Osteoblast (primary cell): ENCODE measurements around the gene PDZRN3. TPM values are rescaled to one million over a fixed set of nuclear protein-coding genes. Genes with fewer than 3 reads are reported as not detected.

ENCODE experiments used
- DNase-seq: peaks from one replicate; pipeline ENCODE4 v3.0.0; 2011; ENCODE audit warnings: low spot score, mixed read lengths; ENCODE audit not compliant: insufficient read length; ENCODE audit errors: missing footprints
- H2AFZ ChIP-seq: 2 replicates; pipeline ENCODE4 v1.6.0; 2011; ENCODE audit warnings: mild to moderate bottlenecking, low read length
- H3K27ac ChIP-seq: 2 replicates; pipeline ENCODE4 v1.5.1; 2011; ENCODE audit warnings: mild to moderate bottlenecking, low read depth, low read length, moderate library complexity
- H3K27me3 ChIP-seq: 2 replicates; pipeline ENCODE4 v1.6.0; 2012; ENCODE audit warnings: mild to moderate bottlenecking, control low read depth, inconsistent platforms, low read length, moderate library complexity; ENCODE audit not compliant: insufficient read depth
- H3K36me3 ChIP-seq: 2 replicates; pipeline ENCODE4 v1.5.1; 2011; ENCODE audit warnings: mild to moderate bottlenecking, low read length, control low read depth, moderate library complexity; ENCODE audit not compliant: insufficient read depth
- H3K4me1 ChIP-seq: 2 replicates; pipeline ENCODE4 v1.5.1; 2011; ENCODE audit warnings: mild to moderate bottlenecking, low read length, control low read depth, moderate library complexity; ENCODE audit not compliant: insufficient read depth
- H3K4me2 ChIP-seq: 2 replicates; pipeline ENCODE4 v1.6.0; 2011; ENCODE audit warnings: mild to moderate bottlenecking, low read length; ENCODE audit not compliant: insufficient read depth
- H3K4me3 ChIP-seq: fragments of 200-600 bp; sonication (generic); 3 replicates; pipeline ENCODE4 v1.5.1; 2012; ENCODE audit warnings: mild to moderate bottlenecking, low read length, inconsistent platforms; ENCODE audit not compliant: insufficient read depth
- H3K79me2 ChIP-seq: 2 replicates; pipeline ENCODE4 v1.6.0; 2012; ENCODE audit warnings: mild to moderate bottlenecking, low read length, control low read depth, inconsistent platforms; ENCODE audit not compliant: insufficient read depth
- H3K9me3 ChIP-seq: 2 replicates; pipeline ENCODE4 v1.5.1; 2011; ENCODE audit warnings: low read depth, low read length, control low read depth
- H4K20me1 ChIP-seq: 2 replicates; pipeline ENCODE4 v1.6.0; 2012; ENCODE audit warnings: mild to moderate bottlenecking, low read length, control low read depth; ENCODE audit not compliant: insufficient read depth
- CTCF ChIP-seq: IDR thresholded peaks from 2 replicates; pipeline ENCODE4 v1.5.1; 2011; ENCODE audit warnings: mild to moderate bottlenecking, low read depth, low read length, moderate library complexity; ENCODE audit errors: extremely low read depth
- total RNA-seq: library from RNA; depleted of rRNA; stranded (reverse); fragments of >200 nt; gene quantifications from 2 replicates; pipeline ENCODE4 v1.2.3, GENCODE V29; 2012

The PDZRN3 gene
- total RNA-seq, 1 donor = 26.4 TPM

DNA sequence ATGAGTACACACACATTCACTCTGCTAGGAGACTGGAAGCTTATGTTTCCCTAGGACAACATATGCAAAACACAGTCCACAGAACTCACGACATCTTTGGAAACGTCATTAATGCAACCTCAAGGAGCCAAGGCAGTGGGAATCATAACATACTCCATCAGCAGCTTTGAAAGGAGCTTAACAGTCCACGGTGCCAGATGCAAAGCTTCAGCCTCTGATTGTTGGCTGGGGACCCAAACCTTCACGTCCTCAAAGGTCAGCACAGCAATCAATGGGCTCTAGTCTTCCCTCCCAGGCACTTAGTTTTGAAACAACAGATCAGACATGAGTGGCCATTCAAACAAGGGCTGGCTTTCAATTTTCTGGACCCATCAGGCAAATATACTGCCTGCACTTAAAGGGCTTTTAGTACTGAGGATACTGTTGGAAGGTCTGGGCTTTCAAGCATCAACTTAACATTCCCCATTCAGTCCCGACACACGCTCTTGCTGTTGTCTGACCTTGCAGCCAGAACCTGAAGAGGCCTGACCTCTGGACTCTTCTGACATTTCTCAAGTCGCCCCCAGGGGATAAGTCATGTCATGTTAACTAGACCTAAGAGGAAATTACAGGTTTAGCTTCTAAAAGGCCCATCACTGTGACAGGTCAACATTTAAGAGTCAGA, 223.0 kb downstream of the PDZRN3 start:
- Histone ChIP-seq H3K9me3 (no peaks in the 10 kb centered on the region), H3K4me1 (no peaks in the 10 kb centered on the region), H3K79me2 (no peaks in the 10 kb centered on the region), H3K4me2 (no peak overlapping the region), H3K36me3 (no peaks in the 10 kb centered on the region), H2AFZ (no peak overlapping the region), H3K27ac (no peak overlapping the region), H3K4me3 (no peak overlapping the region), H3K27me3 (no peaks in the 10 kb centered on the region), H4K20me1 (no peaks in the 10 kb centered on the region)
- DNase-seq = no peak
- TF ChIP-seq CTCF = no peak

DNA sequence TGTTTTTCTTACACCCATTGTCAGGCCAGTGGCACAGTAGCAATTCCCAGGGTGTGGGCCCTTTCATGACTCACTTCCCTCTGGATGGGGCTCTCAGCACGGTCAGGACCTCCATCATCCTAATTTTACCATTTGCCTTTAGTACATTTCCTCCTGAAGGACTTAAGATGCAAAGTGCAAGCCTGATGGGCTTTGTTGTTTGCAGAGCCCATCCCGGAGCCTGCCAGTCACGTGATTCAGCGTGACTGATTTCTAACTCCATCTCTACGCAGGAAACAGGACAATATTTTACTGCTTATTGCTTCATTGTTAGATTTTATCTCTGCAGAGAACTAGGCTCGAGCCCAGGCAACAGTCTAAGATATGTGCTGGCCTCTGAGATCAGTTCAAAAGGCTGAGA, 223.7 kb downstream of the PDZRN3 start:
- DNase-seq = no peak
- no peak overlapping the region for H3K4me2 ChIP-seq

GRCh38 chr3:73399666-73400253, 225.0 kb downstream of the PDZRN3 start:
- no peak overlapping the region for H3K4me3 ChIP-seq
- H3K27me3 ChIP-seq = no peaks in the 10 kb centered on the region
- H3K36me3 ChIP-seq = peaks cover 4% of the 10 kb centered on the region
- no peaks in the 10 kb centered on the region for H4K20me1 ChIP-seq
- H3K79me2 ChIP-seq = no peaks in the 10 kb centered on the region
- DNase-seq = no peak
- no peak for TF ChIP-seq CTCF
- no peaks in the 10 kb centered on the region for H3K9me3 ChIP-seq
- no peak overlapping the region for H3K27ac ChIP-seq
- no peaks in the 10 kb centered on the region for H3K4me1 ChIP-seq
- no peak overlapping the region for H2AFZ ChIP-seq
- no peak overlapping the region for H3K4me2 ChIP-seq

More for the DNA sequence above, 223.7 kb downstream of the PDZRN3 start:
- Histone ChIP-seq H3K9me3 (no peaks in the 10 kb centered on the region), H3K4me1 (no peaks in the 10 kb centered on the region), H3K4me3 (no peak overlapping the region), H3K27me3 (no peaks in the 10 kb centered on the region), H3K27ac (no peak overlapping the region), H3K36me3 (peaks cover 3% of the 10 kb centered on the region), H2AFZ (no peak overlapping the region), H4K20me1 (no peaks in the 10 kb centered on the region), H3K79me2 (no peaks in the 10 kb centered on the region)
- TF ChIP-seq CTCF = no peak

GRCh38 chr3:73399106-73399505, 225.6 kb downstream of the PDZRN3 start:
- Histone ChIP-seq H3K4me2 (no peak overlapping the region), H3K4me3 (no peak overlapping the region), H3K9me3 (no peaks in the 10 kb centered on the region), H3K27ac (no peak overlapping the region), H4K20me1 (no peaks in the 10 kb centered on the region), H3K27me3 (no peaks in the 10 kb centered on the region), H3K79me2 (no peaks in the 10 kb centered on the region), H3K36me3 (peaks cover 4% of the 10 kb centered on the region), H3K4me1 (no peaks in the 10 kb centered on the region), H2AFZ (no peak overlapping the region)
- DNase-seq = no peak
- TF ChIP-seq CTCF = no peak
